HepG2 (cell line): ENCODE results near the gene ANGPTL2. TPM values are rescaled to one million over a fixed set of nuclear protein-coding genes. Genes with fewer than 3 reads are reported as not detected.

Experiments
- AFF4 ChIP-seq: sonication (generic); formaldehyde crosslinking; IDR thresholded peaks from 2 replicates; pipeline ENCODE4 v1.4.0; 2020; ENCODE audit warnings: missing genetic modification reagents
- BORCS8-MEF2B ChIP-seq: sonication (generic); formaldehyde crosslinking; IDR thresholded peaks from 2 replicates; pipeline ENCODE4 v1.8.0; 2022; ENCODE audit warnings: mild to moderate bottlenecking, missing genetic modification reagents
- FOXP4 ChIP-seq: sonication (generic); formaldehyde crosslinking; IDR thresholded peaks from 2 replicates; pipeline ENCODE4 v1.4.0; 2020; ENCODE audit warnings: missing genetic modification reagents
- LRRFIP1 ChIP-seq: sonication (generic); formaldehyde crosslinking; conservative IDR thresholded peaks from 2 replicates; pipeline ENCODE4 v1.4.0; 2020; ENCODE audit warnings: missing genetic modification reagents
- REXO4 ChIP-seq: sonication (generic); formaldehyde crosslinking; IDR thresholded peaks from 2 replicates; pipeline ENCODE4 v1.8.0; 2022; ENCODE audit warnings: missing genetic modification reagents, mild to moderate bottlenecking, borderline replicate concordance
- WIZ ChIP-seq: sonication (generic); formaldehyde crosslinking; IDR thresholded peaks from 2 replicates; pipeline ENCODE4 v1.5.1; 2020; ENCODE audit warnings: mild to moderate bottlenecking, missing genetic modification reagents
- ZBTB49 ChIP-seq: sonication (generic); formaldehyde crosslinking; IDR thresholded peaks from 2 replicates; pipeline ENCODE4 v1.4.0; 2020; ENCODE audit warnings: missing genetic modification reagents, borderline replicate concordance
- ZMYM2 ChIP-seq: sonication (generic); formaldehyde crosslinking; IDR thresholded peaks from 2 replicates; pipeline ENCODE4 v1.8.0; 2022; ENCODE audit warnings: mild to moderate bottlenecking, missing genetic modification reagents
- ZNF142 ChIP-seq: sonication (generic); formaldehyde crosslinking; IDR thresholded peaks from 2 replicates; pipeline ENCODE4 v1.4.0; 2020; ENCODE audit warnings: missing genetic modification reagents
- ZNF33B ChIP-seq: sonication (generic); formaldehyde crosslinking; IDR thresholded peaks from 2 replicates; pipeline ENCODE4 v1.5.1; 2020; ENCODE audit warnings: mild to moderate bottlenecking, missing genetic modification reagents
- ZNF547 ChIP-seq: sonication (generic); formaldehyde crosslinking; IDR thresholded peaks from 2 replicates; pipeline ENCODE4 v1.5.1; 2020; ENCODE audit warnings: mild to moderate bottlenecking, missing genetic modification reagents
- ZNF674 ChIP-seq: sonication (generic); formaldehyde crosslinking; IDR thresholded peaks from 2 replicates; pipeline ENCODE4 v1.5.0; 2020; ENCODE audit warnings: low read depth, mild to moderate bottlenecking, missing genetic modification reagents
- polyA plus RNA-seq, 8 experiments: library from polyadenylated mRNA; depleted of rRNA in 3 of 8; stranded (reverse) in 7 of 8; unstranded in 1 of 8; fragments of >200 nt; fragmentation: Illumina TruSeq in 4 of 8; extraction: Trizol in 4 of 8; gene quantifications; 2 replicates each; pipeline versions ENCODE4 v1.2.1 to v1.2.3, GENCODE V29; 2011 to 2016; ENCODE audit warnings: low read depth in 4 of 8, missing spikeins in 1 of 8, mixed read lengths in 1 of 8; ENCODE audit not compliant: insufficient read depth in 1 of 8
- total RNA-seq, 5 experiments: library from RNA; depleted of rRNA; stranded (reverse); fragments of >200 nt; fragmentation: Illumina TruSeq; extraction: Trizol; gene quantifications; 2 replicates each; pipeline ENCODE4 v1.2.3, GENCODE V29; 2016; ENCODE audit warnings: low read depth in 1 of 5

The ANGPTL2 gene
- total and polyA plus RNA-seq, 2 of the 13 experiments (the other 11 are each of a cell fraction or from before 2014, with no cell fraction given), result 0.91 to 21.0 TPM

GRCh38 chr9:127159325-127159801 is 36.9 kb upstream of the ANGPTL2 start (continued):
- no peak for TF ChIP-seq AFF4 (CRISPR knock-in tag)
- TF ChIP-seq FOXP4 (CRISPR knock-in tag), result peak; percentile 66
- TF ChIP-seq LRRFIP1 (CRISPR knock-in tag), result no peak
- TF ChIP-seq ZNF33B (CRISPR knock-in tag), result peak; percentile 96
- TF ChIP-seq BORCS8-MEF2B, result peak; percentile 96
- TF ChIP-seq WIZ, result peak; percentile 64; the same call in 1 of the 2 replicates
- TF ChIP-seq ZNF142 (CRISPR knock-in tag), result peak; percentile 84; the same call in 1 of the 2 replicates
- peak; percentile 94; the same call in 1 of the 2 replicates for TF ChIP-seq REXO4 (CRISPR knock-in tag)
- TF ChIP-seq ZNF547, result peak; percentile 98
- peak; percentile 93 for TF ChIP-seq ZMYM2 (CRISPR knock-in tag)
- peak; percentile 77; the same call in 1 of the 2 replicates for TF ChIP-seq ZNF674 (CRISPR knock-in tag)
- TF ChIP-seq ZBTB49 (CRISPR knock-in tag), result peak; percentile 95
